ENCODE results near the gene ANO2.
"Not testable (repeated sequence)": the region's sequence is repeated elsewhere in the genome, so short reads cannot be mapped to it uniquely, and the experiment has no call there.

The ANO2 gene

DNA sequence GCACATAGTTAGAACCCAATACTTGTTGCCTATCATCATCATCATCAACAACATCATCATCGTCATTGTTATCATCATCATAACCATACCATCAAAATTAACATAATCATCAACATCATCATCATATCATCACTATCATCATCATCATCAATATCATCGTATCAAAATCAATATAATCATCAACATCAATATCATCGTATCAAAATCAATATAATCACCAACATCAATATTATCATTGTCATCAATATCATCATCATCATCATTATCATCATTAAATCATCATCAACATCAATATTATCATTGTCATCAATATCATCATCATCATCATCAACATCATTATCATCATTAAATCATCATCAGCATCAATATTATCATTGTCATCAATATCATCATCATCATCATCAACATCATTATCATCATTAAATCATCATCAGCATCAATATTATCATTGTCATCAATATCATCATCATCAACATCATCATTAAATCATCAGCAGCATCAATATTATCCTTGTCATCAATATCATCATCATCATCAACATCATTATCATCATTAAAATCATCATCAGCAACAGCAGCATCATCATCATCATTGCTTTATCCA is 286.6 kb downstream of the ANO2 start:
- not testable (repeated sequence) for DNase-seq

DNA sequence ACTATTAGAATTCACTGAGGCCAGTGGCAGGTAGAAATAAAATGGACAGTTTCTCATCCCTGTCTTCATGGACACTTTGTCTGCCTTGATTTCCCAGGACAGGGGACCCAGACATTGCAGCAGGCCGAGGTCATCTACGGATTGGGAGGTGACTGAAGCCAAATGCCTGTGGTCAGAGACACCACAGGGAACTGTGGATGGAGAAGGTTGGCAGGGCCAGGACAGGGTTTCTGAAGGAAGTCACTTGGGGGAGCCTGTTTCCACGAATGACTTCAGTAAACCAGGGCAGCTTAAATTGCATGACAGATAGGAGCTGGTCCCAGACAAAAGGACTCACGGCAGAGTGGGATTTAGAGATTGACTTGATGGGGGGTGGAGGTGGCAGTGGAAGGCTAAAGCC is 288.2 kb downstream of the ANO2 start:
- no peak for DNase-seq

DNA sequence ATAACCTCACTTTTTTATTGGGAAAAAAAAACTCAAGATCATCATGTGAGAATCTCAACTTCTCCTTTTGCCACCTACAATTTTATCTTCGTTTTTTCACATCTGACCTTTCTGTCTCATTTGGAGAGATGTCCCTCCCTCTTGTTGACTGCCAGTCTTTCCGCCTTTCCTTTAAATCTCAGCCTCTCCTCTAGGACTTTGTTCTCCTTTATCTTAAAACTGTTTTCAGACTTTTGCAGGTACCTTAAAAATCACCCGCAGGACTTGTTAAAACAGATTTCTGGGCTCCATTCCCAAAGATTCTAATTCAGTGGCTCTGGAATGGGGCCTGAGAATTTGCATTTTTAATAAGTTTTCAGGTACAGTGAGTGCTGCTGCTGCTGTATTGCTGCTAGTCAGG is 289.9 kb downstream of the ANO2 start:
- DNase-seq, result no peak

DNA sequence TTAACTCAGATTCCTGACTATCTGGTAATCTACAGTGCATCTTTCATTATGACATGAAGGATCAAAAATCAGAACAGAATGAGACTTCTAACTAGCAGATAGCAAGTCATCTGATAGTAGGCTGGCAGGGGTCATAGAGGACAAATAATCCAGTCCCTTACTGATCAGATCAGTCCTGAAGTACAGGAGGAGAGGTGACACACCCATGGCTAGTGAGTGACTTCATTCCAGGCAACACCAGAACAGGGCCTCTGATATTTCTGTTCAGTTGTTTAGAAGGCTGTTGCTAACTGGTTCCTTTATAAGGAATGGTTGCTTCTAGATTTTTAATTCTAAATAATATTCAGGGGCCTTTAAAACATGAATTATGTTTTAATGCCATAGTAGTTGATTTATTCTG is 291.0 kb downstream of the ANO2 start:
- DNase-seq, result no peak

DNA sequence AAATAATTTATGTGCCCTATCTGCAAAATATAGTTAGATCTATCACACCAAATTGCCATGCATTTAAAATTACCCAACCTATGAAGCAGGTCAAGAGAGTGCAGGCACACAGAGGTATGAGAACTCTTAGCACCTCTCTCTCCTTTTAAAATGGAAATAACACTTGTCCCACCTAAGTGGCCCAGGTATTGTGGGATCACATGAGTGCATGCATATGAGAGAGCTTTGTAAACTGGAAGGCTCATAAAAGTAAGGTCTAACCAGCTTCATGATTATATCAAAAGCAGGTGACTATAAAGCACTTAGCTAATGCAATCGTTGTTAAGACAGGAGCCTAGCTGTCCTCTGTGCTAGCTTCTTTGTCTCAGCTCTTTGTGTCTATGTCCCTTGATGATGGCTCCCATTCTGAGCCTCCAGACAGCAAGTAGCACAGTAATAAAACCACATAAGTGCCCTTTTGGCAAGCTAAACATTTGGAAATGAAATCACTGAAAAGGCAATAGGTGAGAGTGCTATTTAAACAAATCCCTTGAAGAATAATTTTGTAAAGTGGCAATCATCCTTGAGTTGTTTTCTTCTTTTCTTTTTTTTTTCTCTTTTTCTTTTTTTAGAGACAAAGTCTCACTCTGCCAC is 294.1 kb downstream of the ANO2 start:
- DNase-seq, result no peak

DNA sequence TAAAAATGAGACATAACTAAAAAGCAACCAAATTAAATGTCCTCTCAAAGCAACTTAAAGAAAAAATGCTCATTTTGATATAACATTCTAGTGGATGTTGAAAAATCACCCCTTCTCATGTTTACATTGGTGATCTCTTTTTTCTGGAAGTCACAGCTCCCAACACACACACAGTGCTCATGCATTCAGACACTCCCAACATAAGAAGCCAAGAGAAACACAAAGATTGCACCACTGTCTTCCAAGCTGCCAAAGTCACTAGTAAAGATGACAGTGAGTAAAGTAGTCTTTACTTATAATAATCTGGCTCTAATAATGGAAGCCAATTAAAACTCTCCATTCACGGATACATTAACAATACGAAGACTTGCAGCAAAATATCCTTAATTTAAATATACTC is 294.8 kb downstream of the ANO2 start:
- DNase-seq, result no peak

DNA sequence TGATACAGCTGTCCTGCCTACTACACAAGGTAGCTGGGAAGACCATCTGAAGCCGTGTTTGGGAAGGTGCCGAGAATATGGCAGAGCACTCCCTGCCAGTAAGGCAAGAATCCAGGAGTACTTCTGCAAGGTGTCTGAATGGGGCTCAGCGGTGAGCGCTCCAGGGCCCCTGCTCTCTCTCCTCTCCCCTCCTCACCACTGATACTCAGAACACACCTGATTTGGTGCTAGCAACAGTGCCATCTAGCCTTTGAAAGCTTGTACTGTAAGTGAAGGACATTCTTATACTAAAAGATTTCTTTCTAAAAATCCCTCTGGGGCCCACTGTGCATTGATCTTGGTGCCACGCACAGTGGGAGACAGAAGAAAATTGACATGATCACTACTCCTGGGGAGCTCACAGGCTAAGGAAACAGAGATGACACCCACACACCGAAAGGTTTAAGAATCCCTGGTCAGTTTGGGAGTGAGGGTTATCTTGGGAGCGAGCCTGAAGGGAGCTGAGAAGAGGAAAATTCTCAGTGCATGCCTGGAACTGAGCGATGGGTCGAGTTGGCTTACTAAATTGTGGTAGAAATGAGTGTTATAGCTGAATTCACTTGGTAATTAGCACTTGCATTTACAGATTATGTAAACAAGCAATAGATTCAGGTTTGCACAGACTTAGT is 296.2 kb downstream of the ANO2 start:
- no peak for DNase-seq

DNA sequence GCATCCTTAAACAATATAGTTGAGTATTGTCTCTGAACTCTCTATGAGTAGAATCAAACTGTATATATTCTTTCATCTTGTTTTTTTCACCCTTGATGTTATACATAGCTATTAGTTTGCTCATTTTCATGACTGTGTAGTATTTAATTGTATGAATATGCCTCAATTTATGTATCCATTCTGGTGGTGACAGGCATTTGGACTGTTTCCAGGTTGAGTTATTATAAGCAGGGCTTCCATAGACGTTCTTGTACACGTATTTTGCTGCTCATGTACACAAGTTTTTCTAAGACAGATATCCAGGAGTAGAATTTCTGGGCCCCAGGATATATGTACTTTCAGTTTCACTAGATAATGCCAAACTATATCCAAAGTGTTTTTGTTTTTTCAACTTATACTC is 301.8 kb downstream of the ANO2 start:
- no peak for DNase-seq

DNA sequence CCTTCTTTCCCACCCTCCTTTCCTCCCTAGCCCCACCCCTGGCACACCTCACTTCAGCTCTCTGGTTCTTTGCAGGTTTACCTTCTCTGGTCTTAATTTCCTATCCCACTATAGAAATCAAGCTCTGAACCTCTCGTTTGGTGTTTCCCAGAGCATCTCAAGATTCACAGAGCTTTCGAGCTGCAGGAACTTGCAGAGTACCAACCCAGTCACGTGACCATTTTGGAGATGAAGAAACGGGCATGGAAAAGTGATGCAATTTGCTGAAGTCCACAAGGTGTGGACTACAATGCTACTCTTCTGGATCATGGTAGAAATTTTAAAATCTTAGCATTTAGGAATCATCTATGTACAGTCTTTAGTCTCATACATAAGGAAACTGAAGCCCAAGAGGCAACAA is 307.4 kb downstream of the ANO2 start:
- no peak for DNase-seq

DNA sequence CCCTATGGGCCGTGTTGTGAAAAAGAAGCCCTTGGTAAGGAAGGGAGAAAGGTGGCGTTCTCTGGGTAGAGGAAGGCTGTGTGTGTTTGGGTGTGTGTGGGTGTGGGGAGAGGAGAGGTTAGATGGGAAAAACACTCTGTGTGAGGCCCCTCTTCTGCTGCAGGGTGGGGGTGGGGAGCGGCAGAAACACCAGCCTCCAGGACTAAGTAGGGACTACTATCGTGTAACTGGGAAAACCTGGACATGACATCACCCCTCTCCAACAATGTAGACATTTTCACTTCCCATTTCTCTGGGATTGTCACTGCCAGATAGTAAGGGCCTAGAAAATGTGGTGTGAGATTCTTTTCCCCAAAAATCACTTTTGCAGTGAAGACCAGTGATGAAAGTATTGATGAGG is 308.2 kb downstream of the ANO2 start:
- DNase-seq, result no peak

DNA sequence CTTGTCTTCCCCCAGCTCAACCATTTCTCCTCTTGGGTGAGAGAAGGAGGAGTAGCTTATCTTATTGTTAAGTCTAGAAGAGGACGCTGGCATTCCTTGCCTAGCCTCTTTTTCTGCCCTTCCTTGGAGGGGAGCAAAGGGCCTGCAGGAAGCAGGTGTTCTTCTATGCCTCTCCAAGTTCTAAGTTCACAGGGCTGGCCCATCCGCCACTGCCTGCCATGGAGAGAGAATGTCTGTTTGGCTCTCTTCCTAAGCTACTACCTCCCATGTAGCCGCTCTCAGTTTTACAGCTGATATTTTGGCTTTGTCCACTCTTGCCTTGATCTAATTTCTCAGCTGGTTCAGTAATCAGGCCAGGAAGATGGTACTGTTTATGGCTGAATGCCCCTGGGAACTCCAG is 312.0 kb downstream of the ANO2 start:
- DNase-seq, result no peak

DNA sequence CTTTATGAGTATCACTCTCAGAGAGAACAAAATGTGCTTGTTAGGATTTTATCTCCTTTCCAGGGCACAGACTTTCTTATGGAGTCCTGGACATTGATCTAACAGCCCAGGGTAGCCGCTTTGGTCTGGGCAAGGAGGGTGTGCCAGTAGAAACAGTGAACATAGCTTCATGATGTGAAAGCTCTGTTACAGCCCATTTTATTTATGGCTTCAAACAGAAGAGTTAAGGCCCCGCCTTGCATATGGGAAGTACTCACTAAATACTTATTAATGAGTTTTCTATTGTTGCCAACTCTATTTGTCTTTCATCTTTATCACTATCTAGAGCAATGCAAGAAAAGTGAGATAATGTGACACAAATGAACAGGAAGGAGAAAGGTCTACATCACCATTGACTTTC is 312.6 kb downstream of the ANO2 start:
- no peak for DNase-seq

DNA sequence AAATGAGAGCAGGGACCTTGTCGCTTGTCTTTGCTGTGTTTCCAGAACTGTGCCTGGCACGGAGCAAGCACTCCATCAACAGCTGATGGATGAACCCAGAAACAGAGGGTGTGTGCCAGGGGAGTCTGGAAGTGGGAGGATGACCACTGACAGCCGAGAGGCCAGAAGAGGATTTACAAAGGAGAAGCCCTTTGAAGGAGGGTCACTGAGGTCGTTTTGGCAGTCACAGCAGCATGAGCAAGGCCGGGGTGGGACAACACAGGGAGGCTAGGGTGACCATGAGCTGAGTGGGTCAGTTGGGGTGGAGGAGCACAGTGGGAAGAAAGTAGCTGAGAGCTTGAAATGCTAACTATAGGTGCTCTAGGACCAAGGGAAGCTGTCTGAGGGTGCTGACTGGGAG is 313.6 kb downstream of the ANO2 start:
- no peak for DNase-seq

DNA sequence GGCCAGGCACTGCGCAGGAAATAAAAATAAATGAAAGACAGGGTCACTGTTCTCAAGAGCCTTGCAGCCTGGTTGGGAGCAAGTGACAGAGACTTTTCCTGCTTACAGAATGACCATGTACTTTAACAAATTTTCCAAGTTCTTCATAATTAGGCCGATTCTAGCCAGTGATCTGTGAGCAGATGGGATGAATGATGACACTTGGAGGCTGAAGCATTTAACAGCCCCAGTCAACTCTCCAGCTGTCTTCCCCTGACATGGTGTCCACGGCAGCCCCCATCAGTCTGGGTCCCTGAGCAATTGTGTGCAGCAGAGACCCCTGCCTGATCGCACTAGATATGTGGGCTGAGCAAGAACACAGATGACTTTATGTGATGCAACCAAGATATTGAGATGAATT is 314.3 kb downstream of the ANO2 start:
- DNase-seq, result no peak

DNA sequence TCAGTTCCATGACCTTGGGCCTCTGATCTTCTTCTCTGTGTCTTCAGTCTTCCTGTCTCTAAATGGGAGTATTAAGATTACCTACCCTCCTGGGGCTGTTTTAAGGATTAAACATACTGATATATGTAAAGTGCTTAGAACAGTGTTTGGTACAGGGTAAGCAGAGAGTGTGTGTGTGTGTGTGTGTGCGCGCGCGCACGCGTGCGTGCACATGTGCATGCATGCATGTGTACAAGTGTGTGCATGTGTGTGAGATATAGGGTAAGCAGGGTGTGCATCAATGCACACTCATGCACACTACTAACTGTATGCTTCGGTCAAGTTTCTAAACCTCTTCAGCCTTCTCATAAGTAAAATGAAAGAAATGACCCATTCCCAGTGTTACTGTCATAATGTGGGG is 316.6 kb downstream of the ANO2 start:
- no peak for DNase-seq

DNA sequence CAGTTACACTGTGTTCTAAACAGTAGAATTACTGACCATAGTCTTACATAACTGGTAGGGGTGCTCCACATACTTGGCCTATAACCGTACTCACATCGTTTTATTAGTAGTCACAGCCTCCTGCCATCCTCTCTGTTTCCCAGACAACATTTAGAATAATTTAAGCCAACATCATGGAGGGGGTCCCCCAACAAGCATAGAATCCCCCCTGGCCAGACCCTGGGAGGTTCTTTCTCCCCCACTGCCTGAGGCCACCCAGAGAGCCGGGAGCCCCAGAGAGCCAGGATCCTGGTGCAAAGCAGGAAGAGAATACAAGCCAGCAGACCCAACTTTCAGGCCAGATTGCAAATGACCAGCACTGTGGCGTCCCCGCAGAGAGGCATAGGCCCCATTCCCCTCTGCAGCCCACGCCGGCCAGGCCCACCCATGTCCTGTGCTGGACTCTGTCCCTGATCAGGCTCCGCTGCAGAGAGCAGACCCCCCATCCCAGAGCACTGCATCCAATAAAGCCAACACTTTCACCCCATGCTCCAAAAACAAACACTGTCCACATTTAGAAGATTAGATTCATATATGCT is 317.9 kb downstream of the ANO2 start:
- no peak for DNase-seq

DNA sequence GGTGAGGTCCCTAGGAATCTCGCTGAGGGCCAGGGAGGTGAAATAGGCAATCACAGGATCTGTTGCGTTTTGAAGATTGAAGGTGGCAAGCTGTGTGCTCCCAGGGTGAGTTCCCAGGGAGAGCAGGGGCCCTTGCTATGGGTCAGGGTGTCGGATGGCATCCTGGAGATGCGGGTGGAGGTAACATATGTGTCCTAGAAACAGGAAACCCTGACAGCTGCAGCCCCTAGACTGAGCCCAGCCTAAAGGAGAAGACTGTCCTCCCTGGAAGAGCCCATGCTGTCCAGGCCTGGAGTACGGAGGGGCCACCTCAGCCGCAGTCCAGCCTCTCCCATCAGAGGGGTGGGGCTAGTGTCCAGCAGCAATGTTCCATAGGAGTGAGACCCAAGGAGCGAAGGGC is 318.9 kb downstream of the ANO2 start:
- no peak for DNase-seq

DNA sequence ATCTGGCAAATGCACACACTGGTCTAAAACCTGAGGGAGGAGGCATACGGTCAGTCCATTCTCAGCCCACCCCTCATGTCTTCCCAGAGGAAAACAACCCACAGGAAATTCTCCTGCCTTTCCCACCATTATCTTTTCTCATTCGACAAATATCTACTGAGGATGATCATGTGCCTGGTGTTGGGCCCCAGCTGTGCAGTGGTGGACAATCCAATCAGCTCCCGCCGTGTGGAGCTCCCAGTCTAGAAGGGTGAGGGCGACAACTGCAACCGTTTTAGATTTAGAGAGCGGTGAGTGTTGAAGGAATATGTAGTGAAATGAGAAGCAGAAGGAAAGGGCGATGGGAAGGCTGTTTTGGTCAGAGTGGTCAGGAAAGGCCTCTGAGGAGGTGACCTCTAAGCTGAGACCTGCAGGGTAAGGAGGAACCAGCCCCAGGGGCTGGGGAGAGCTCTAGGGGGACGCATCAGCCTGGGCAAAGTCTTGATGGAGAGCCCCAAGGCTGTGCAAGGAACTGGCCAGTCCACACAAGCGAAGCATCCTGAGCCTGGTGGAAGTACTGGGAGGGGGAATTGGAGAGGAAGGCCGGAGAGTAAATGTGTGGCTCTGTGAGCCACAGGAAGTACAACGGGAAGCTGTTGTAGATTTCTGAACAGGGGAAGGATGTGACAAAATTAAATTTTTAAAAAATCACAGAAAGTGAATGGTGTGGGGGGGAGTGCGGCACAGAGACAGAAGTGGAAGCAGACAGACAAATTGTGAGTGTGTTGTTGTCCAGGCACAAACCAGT is 320.4 kb downstream of the ANO2 start:
- no peak for DNase-seq

DNA sequence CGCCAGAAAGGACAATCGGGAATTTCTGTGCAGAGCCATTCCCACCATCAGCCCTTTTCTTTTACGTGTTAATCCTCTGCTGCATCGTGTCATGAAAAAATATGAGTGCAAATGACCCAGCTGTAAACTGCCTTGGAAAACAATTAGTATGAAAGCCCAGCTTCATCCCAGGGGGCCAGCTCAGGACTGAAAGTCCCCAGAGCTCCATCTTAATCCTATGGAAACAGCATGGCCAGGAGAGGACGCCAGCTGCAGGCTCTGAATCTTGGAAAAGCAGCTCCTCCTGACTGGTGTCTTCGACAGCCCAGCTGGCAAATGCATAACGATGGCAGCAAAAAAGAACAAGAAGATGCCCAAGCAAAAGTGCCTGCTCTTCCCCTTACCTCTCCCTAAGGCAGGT is 321.6 kb downstream of the ANO2 start:
- DNase-seq, result no peak

DNA sequence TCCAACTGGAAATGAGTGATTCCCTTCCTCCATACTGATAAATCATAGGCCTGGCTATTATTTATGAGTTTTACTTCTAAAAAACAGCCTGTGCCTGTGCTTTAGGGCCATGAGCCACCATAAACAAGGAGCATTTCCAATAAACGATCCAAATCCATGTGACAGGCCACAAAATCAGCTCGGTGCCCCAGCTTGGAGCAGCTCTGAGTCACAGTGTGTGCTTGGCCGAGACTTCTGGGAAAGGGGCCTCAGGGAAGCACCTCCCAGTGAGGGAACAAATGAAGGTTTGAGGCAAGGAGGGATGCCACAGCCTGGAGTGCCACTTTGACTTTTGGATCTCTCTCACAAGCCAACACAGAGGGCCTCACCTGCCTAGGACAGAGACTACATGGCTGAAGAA is 322.8 kb downstream of the ANO2 start:
- DNase-seq, result no peak

DNA sequence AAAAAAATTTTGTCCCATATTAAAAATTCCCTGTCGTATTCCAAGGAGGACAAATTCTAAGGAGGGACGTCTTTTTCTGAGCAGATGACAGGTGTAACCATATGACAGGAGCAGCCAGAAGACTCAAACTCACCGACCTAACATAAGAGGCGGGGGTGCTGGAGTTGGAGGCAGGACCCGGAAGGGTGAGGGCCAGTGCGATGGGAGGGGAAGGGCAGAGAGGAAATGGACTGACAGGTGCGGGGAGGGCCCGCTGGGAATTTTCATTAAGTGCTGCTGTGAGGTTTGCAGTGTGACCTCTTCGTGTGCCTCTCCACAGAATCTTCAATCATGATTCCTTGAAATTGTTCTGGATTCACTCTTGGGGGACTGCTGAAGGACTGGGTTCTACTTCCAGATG is 323.7 kb downstream of the ANO2 start:
- DNase-seq, result no peak

DNA sequence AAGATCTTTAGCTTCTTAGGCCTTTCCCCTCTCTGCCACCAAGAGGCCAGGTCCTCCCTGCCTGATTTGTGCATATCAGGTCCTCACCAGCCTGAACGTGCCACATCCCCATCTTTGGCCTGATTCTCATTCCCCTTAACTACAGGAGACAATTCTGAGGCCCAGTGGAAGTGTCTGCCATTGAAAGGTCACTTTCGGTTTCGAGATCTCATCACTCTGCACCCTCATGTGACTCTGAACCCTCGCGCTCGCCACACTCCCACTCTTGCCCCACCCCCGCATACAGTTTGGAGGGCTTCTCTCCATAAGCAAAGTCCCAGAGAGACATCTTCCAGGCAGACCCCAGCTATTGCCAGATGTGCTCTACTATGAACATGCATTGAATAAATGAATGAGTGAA is 324.2 kb downstream of the ANO2 start:
- DNase-seq, result no peak

DNA sequence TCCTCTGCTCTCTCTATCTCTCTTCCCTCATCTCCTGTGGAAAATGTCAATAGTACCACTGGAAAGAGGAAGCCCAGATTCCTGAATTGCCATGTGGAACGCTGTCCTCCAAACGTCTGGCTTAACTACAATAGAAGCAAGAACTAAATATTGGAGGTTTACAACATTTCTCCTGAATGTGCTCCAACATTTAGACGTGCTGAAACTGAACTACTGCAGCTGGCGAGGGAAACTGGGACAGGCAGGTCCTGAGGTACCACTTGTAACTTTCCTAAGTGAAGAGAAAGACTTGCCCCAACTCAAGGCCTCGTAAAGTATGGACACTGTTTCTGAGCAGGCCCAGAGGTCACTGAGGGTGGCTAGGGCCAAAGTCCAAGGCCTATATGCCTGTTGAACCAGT is 325.4 kb downstream of the ANO2 start:
- no peak for DNase-seq

All from C1 segment of cervical spinal cord (tissue), 14 donors.